Left ventricle myocardium inferior (tissue), 1 donor: ENCODE measurements around the gene UMOD. TPM values are rescaled to one million over a fixed set of nuclear protein-coding genes. Genes with fewer than 3 reads are reported as not detected.

Experiments
- DNase-seq: peaks from one replicate; pipeline ENCODE4 v3.0.0-alpha.2; 2020
- H3K27ac ChIP-seq: fragments of 200-600 bp; replicated peaks from 2 replicates; pipeline ENCODE4 v1.8.0; 2021
- H3K27me3 ChIP-seq: fragments of 200-600 bp; 2 replicates; pipeline ENCODE4 v1.8.0; 2021; ENCODE audit warnings: low read depth
- H3K36me3 ChIP-seq: fragments of 200-600 bp; 2 replicates; pipeline ENCODE4 v1.8.0; 2021
- H3K4me1 ChIP-seq: fragments of 200-600 bp; 2 replicates; pipeline ENCODE4 v1.8.0; 2021
- H3K4me3 ChIP-seq: fragments of 200-600 bp; 2 replicates; pipeline ENCODE4 v1.8.0; 2021; ENCODE audit warnings: mild to moderate bottlenecking, moderate library complexity
- H3K9me3 ChIP-seq: fragments of 200-600 bp; replicated peaks from 2 replicates; pipeline ENCODE4 v1.8.0; 2021
- intact Hi-C: fragments of 100-400 bp; cut with micrococcal nuclease; formaldehyde crosslinking; loops from one replicate; pipeline ENCODE4 v1.11.0; 2022
- total RNA-seq: library from RNA; stranded (reverse); fragmentation: NEBNext Ultra II Directional; extraction: Animal tissue kit (Norgen Biotek cat#: 25700); gene quantifications from one replicate; pipeline ENCODE4 v1.2.1, GENCODE V29; 2021
- TF ChIP-seq, protein P1 (sequence below): fragments of 200-600 bp; IDR thresholded peaks from 2 replicates; pipeline ENCODE4 v1.8.0; 2021; ENCODE audit warnings: antibody characterized with exemption, mild to moderate bottlenecking, borderline replicate concordance
- donor health status: DM: no; HTN: yes; CAD: no; lungs with severe emphysema.

Gene UMOD
- total RNA-seq, 1 donor from 2014 or later: not detected

DNA sequence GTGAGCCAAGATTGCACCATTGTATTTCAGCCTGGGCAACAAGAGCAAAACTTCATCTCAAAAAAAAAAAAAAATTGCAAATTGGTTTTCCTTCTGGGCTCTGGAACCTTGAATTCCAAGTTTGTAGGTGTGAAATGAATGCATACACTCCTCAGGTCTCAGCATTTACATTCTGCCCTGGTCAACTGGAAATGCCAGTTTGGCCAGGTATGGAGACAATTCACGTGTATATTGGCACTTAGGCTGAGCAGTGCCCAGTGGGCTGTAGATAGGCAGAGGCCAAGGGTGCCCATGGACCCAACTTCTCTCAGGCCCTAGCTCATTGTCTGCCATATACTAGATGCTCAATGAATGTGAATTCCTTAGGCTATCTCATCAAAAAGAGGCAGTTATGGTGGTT, 36.3 kb upstream of the UMOD start:
- Histone ChIP-seq H3K4me3 (no peak overlapping the region), H3K27ac (no peak overlapping the region), H3K27me3 (peaks cover 7% of the 10 kb centered on the region), H3K36me3 (no peaks in the 10 kb centered on the region), H3K9me3 (no peaks in the 10 kb centered on the region), H3K4me1 (no peaks in the 10 kb centered on the region)
- intact Hi-C loops: loop anchor here (10.0 kb wide), 1 partner anchor 484 kb away; no protein-coding TSS in a partner anchor
- TF ChIP-seq, protein P1, sequence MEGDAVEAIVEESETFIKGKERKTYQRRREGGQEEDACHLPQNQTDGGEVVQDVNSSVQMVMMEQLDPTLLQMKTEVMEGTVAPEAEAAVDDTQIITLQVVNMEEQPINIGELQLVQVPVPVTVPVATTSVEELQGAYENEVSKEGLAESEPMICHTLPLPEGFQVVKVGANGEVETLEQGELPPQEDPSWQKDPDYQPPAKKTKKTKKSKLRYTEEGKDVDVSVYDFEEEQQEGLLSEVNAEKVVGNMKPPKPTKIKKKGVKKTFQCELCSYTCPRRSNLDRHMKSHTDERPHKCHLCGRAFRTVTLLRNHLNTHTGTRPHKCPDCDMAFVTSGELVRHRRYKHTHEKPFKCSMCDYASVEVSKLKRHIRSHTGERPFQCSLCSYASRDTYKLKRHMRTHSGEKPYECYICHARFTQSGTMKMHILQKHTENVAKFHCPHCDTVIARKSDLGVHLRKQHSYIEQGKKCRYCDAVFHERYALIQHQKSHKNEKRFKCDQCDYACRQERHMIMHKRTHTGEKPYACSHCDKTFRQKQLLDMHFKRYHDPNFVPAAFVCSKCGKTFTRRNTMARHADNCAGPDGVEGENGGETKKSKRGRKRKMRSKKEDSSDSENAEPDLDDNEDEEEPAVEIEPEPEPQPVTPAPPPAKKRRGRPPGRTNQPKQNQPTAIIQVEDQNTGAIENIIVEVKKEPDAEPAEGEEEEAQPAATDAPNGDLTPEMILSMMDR: no peak
- DNase-seq: no peak

DNA sequence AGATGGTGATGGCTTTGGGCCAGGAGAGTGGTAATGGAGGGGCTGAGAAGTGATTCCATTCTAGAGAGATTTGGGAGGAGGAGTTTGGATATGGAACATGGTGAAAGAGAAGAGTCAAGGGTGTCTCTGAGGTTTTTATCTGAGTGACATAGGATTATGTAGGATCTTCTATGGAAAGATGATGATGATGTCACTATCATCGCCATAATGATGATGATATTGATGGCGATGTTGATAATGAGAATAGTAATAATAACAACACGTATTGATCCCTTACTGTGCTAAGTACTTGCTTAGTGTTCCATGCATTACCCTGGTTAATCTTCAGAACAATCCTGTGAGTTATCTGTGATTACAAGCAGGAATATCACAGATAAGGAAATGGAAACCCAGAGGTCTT, 35.5 kb upstream of the UMOD start:
- no peaks in the 10 kb centered on the region for H3K36me3 ChIP-seq
- DNase-seq: no peak
- intact Hi-C loops: loop anchor here (10.0 kb wide), 1 partner anchor 483 kb away; no protein-coding TSS in a partner anchor
- peaks cover 3% of the 10 kb centered on the region for H3K4me1 ChIP-seq
- TF ChIP-seq, protein P1: no peak
- no peaks in the 10 kb centered on the region for H3K9me3 ChIP-seq
- H3K27ac ChIP-seq: no peak overlapping the region
- H3K27me3 ChIP-seq: peaks cover 7% of the 10 kb centered on the region
- H3K4me3 ChIP-seq: no peak overlapping the region

DNA sequence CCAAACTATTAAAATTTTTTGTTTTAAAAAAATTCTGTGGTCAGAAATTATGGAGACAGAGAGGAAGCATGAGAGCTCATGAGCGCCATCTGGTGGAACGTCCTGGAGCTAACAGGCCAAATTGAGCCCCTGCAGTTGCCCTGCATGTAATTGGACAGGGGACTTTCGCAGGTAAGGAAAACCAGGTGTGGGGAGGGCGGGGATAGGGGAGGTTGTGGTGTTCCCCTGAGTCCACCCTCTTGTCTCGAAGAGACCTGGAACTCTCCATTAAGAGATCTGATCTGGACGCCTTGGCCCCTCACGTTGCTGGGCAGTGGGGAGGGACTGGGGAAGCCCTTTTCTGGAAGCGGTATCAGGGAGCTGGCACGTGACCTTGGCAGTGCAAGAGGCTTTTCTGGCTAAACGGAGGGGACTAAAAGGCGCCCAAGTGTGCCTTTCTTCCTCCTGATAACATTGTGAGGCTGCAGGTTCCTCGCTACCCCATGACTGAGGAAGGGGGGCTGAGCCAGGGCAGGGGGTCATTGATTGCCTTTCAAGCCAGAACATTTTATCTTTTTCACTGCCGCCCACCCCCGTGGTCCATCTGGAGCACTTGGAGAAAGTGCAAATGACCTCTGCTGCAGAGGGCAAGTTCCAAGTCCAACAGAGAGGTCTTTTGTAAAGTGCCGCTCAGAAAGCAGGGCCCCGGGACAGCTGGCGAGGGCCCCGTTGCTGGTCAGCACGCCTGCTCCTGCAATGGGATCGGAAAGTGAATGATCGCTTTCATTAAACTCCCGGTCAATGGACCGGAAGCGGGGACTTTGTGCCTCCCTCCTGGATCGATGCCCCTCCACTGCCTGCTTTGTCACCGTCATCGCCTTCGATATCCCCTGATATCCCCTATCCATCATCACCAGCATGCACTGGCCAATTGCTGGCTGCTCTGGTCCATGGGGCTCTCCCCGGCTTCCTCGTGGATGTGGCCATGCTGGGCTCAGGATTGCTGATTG, 33.6 kb upstream of the UMOD start:
- TF ChIP-seq, protein P1: peak; percentile 86
- H3K27ac ChIP-seq: peak overlapping the region; percentile 22
- peak; percentile 59 for DNase-seq
- peaks cover 3% of the 10 kb centered on the region for H3K4me1 ChIP-seq
- no peaks in the 10 kb centered on the region for H3K36me3 ChIP-seq
- intact Hi-C loops: loop anchor here (10.0 kb wide), 1 partner anchor 481 kb away; no protein-coding TSS in a partner anchor
- peak overlapping the region; percentile 11 for H3K4me3 ChIP-seq
- no peaks in the 10 kb centered on the region for H3K9me3 ChIP-seq
- H3K27me3 ChIP-seq: peaks cover 11% of the 10 kb centered on the region

DNA sequence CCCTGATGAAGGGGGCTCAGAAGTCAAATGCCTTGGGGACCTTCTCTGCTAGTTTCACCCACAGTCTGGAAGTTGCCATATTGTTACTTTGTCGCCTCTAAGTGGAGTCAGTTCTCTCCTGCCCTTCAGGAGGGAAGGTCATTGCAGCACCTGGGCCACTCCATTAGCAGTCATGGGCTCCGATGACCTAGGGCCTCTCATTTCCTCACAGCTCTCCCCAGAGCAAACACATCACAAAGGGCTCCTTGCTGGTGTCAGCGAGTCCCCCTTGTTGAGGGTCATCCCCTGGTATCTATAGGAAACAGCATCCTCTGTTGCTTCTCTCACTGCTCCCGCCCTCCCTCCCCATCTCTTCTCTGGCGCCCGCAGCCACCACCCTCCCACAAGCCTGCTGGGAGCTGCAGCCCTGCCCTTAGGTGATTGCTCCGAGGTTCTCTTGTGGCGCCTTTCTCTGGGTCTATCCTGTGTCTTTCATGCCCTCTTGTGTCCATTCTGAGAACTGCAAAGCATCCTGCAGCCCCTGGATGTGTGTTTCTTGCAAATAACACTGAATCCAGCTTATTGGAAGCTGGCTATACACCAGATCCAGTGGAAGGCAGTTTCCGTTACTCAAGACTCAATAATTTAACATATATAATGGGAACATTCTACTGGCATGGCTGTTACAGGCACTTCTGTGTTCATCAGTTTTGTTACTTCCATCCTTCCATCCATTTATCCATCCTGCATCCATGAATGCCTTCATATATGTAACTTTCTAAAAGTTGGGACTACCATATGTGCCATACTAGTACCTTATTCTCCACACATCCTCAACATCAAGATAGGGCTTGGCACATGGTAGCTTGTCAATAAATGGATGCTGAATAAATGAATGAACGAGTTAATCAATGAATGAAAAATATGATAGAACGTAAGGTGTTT, 30.9 kb upstream of the UMOD start:
- Histone ChIP-seq H3K4me3 (no peak overlapping the region), H3K27me3 (peaks cover 38% of the 10 kb centered on the region), H3K27ac (no peak overlapping the region), H3K36me3 (no peaks in the 10 kb centered on the region), H3K4me1 (peaks cover 3% of the 10 kb centered on the region), H3K9me3 (no peaks in the 10 kb centered on the region)
- intact Hi-C loops: loop anchor here (10.0 kb wide), 1 partner anchor 479 kb away; no protein-coding TSS in a partner anchor
- TF ChIP-seq, protein P1: peak; percentile 85
- DNase-seq: peak; percentile 19

DNA sequence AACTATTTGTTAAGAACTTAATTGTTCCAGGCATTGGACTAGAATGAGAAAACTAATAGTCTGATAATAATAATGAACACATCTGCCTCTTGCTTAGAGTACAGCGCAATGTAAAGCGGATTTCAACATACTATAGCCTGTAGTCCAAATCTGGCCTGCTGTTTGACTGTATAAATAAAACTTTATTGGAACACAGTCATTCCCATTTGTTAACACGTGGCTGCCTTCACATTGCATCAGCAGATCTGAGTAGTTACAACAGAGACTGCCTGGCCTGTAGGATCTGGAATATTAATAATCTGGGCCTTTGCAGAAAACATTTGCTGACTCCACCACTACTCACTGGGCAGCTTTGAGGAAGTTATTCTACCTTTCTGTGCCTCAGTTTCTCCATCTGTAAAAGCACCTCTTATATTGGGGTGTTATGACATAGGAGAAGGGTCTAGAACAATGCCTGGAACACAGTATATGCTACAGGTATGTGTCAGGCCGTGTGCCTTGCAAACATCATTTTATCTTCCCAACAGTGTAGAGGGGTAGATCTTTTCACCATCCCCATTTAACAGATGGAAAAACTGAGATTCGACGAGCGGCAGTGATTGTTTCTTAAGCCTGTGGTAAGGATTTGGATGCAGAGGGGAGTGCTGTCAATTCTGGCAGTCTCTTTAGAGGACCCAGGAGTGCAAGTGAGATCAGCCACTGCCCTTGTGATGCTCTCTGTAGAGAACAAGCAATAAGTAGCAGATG, 29.9 kb upstream of the UMOD start:
- H3K27me3 ChIP-seq: peaks cover 48% of the 10 kb centered on the region
- TF ChIP-seq, protein P1: no peak
- no peaks in the 10 kb centered on the region for H3K9me3 ChIP-seq
- H3K4me3 ChIP-seq: no peak overlapping the region
- peaks cover 3% of the 10 kb centered on the region for H3K4me1 ChIP-seq
- intact Hi-C loops: loop anchor here (10.0 kb wide), 1 partner anchor 478 kb away; no protein-coding TSS in a partner anchor
- no peaks in the 10 kb centered on the region for H3K36me3 ChIP-seq
- H3K27ac ChIP-seq: no peak overlapping the region
- DNase-seq: no peak
